Measurements from ENCODE around the gene PDHA1. TPM values are rescaled to one million over a fixed set of nuclear protein-coding genes. Genes with fewer than 3 reads are reported as not detected.

The PDHA1 gene
- total RNA-seq, 1 experiment from 2014 or later = 214 TPM

- DNase-seq = no peak
- Histone ChIP-seq H4K5ac (ENCODE audit: insufficient read length, low read depth, low read length) (no peak overlapping the region), H2BK12ac (ENCODE audit: insufficient read length, low read depth, low read length) (no peak overlapping the region), H4K91ac (ENCODE audit: insufficient read length, low read depth, low read length) (no peak overlapping the region), H3K4me1 (ENCODE audit: insufficient read depth, low read length) (no peaks in the 10 kb centered on the region), H3K9me3 (ENCODE audit: control insufficient read depth, low read depth, low read length) (peaks cover 38% of the 10 kb centered on the region), H3K14ac (ENCODE audit: insufficient read depth, low read length) (no peak overlapping the region), H3K4ac (ENCODE audit: low read depth, low read length) (no peak overlapping the region), H3K27me3 (ENCODE audit: insufficient read depth, low read length) (no peaks in the 10 kb centered on the region), H3T11ph (ENCODE audit: low read length) (no peak overlapping the region), H3K23me2 (ENCODE audit: insufficient read length, low read depth, low read length, poor library complexity, severe bottlenecking) (no peaks in the 10 kb centered on the region), H3K27ac (ENCODE audit: insufficient read length, low read depth, low read length) (no peak overlapping the region), H2BK5ac (ENCODE audit: insufficient read length, low read length) (no peak overlapping the region), H3K23ac (ENCODE audit: insufficient read length, low read depth, low read length) (no peak overlapping the region), H3K4me2 (ENCODE audit: insufficient read depth, insufficient read length, low read length) (no peak overlapping the region), H3K79me2 (ENCODE audit: insufficient read depth, low read length) (no peaks in the 10 kb centered on the region), H4K8ac (replicated peaks; ENCODE audit: insufficient read length, low read depth, low read length) (no peak overlapping the region), H2BK15ac (ENCODE audit: low read depth, low read length) (no peak overlapping the region), H3K56ac (ENCODE audit: insufficient read length, low read depth, low read length) (no peak overlapping the region), H3K79me1 (ENCODE audit: insufficient read depth, low read depth, low read length, poor library complexity, severe bottlenecking) (no peaks in the 10 kb centered on the region), H3K18ac (ENCODE audit: insufficient read length, low read depth, low read length) (no peak overlapping the region), H2BK120ac (ENCODE audit: low read depth, low read length, poor library complexity, severe bottlenecking) (no peak overlapping the region), H2AK5ac (ENCODE audit: insufficient read length, low read length) (no peak overlapping the region), H2AFZ (ENCODE audit: low read length) (no peak overlapping the region), H3K9ac (ENCODE audit: extremely low read depth, insufficient read length, low read length) (no peak overlapping the region), H4K20me1 (ENCODE audit: control insufficient read depth, insufficient read depth, insufficient read length) (no peaks in the 10 kb centered on the region), H2BK20ac (ENCODE audit: low read depth, low read length, poor library complexity, severe bottlenecking) (no peak overlapping the region)
- peaks cover 3 to 9% of the 10 kb centered on the region in 2 experiments; a peak in 2 of 4 replicates for H3K4me1 Mint-ChIP-seq
- WGBS (ENCODE audit: extremely low coverage, insufficient read length, low lambda C conversion rate) = no CpG with 5 or more reads among the region's 10 CpGs
- no peak overlapping the region for H3K4me3 Mint-ChIP-seq
- TF ChIP-seq, protein P1, sequence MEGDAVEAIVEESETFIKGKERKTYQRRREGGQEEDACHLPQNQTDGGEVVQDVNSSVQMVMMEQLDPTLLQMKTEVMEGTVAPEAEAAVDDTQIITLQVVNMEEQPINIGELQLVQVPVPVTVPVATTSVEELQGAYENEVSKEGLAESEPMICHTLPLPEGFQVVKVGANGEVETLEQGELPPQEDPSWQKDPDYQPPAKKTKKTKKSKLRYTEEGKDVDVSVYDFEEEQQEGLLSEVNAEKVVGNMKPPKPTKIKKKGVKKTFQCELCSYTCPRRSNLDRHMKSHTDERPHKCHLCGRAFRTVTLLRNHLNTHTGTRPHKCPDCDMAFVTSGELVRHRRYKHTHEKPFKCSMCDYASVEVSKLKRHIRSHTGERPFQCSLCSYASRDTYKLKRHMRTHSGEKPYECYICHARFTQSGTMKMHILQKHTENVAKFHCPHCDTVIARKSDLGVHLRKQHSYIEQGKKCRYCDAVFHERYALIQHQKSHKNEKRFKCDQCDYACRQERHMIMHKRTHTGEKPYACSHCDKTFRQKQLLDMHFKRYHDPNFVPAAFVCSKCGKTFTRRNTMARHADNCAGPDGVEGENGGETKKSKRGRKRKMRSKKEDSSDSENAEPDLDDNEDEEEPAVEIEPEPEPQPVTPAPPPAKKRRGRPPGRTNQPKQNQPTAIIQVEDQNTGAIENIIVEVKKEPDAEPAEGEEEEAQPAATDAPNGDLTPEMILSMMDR (conservative IDR thresholded peaks at IDR 0.05) = no peak
- no peak overlapping the region for H3K27ac Mint-ChIP-seq
- peaks cover 8 to 18% (median 13%) of the 10 kb centered on the region in 3 experiments for H3K36me3 Mint-ChIP-seq (ENCODE audit: insufficient read depth in 1 of 3, low read depth in 3 of 3)
- H3K9me3 Mint-ChIP-seq = peaks cover 81 to 88% of the 10 kb centered on the region in 2 experiments
- H3K27me3 Mint-ChIP-seq (ENCODE audit: low read depth) = peaks cover 7% of the 10 kb centered on the region
Measured at GRCh38 chrX:19331831-19332230, 11.9 kb upstream of the PDHA1 start.

Data from H9 (cell line).